CD4-positive, alpha-beta T cell (primary cell): ENCODE data around the gene IFT172. TPM values are rescaled to one million over a fixed set of nuclear protein-coding genes. Genes with fewer than 3 reads are reported as not detected.

Experiments
- ATAC-seq: fragments of 200-7000 bp; cut with Tn5 transposase; one replicate; pipeline ENCODE4 v1.10.0; 2022; ENCODE audit warnings: mild to moderate bottlenecking; ENCODE audit not compliant: poor library complexity
- CTCF ChIA-PET: fragments of 350-600 bp; sonication (Branson Sonifier 250); formaldehyde crosslinking; loops from one replicate; lab custom pipeline; 2021; ENCODE audit warnings: antibody characterized with exemption, inconsistent platforms; lab: Charles Lee
- POLR2A ChIA-PET: fragments of 350-600 bp; sonication (Branson Sonifier 250); formaldehyde crosslinking; loops from one replicate; lab custom pipeline; 2021; ENCODE audit warnings: antibody characterized with exemption, inconsistent platforms; lab: Charles Lee
- DNase-seq, 14 experiments: peaks; one replicate each; pipeline ENCODE4 v3.0.0-alpha.2; 2013 to 2020; ENCODE audit warnings: mixed read lengths in 2 of 14
- H3K27ac ChIP-seq, 2 donors: one replicate each; pipeline versions ENCODE4 v1.5.1 to v1.7.0; 2013; ENCODE audit warnings: low read length in 2 of 2, low read depth in 1 of 2, mild to moderate bottlenecking in 1 of 2
- H3K27me3 ChIP-seq, 2 experiments: 1 replicate in 1 of 2; 2 replicates in 1 of 2; pipeline versions ENCODE4 v1.6.1 to v1.7.0; 2013; ENCODE audit warnings: low read length in 2 of 2, control low read depth in 1 of 2, mild to moderate bottlenecking in 1 of 2, moderate library complexity in 1 of 2; ENCODE audit not compliant: insufficient read depth in 2 of 2, control insufficient read depth in 1 of 2
- H3K36me3 ChIP-seq: one replicate; pipeline ENCODE4 v1.6.1; 2013; ENCODE audit warnings: low read length, control low read depth; ENCODE audit not compliant: insufficient read depth
- H3K4me1 ChIP-seq: one replicate; pipeline ENCODE4 v1.6.1; 2013; ENCODE audit warnings: low read length, control low read depth; ENCODE audit not compliant: insufficient read depth
- H3K4me3 ChIP-seq: one replicate; pipeline ENCODE4 v1.5.1; 2013; ENCODE audit warnings: mild to moderate bottlenecking, low read length, moderate library complexity
- H3K9me3 ChIP-seq, 2 experiments: 1 replicate in 1 of 2; 2 replicates in 1 of 2; pipeline versions ENCODE4 v1.6.1 to v1.7.0; 2013; ENCODE audit warnings: low read length in 2 of 2, mild to moderate bottlenecking in 2 of 2, control low read depth in 1 of 2, moderate library complexity in 1 of 2; ENCODE audit not compliant: control insufficient read depth in 1 of 2, insufficient read depth in 1 of 2
- H3K27ac Mint-ChIP-seq: one replicate; pipeline ENCODE4 v1.8.0; 2020; ENCODE audit warnings: mixed read lengths
- H3K27me3 Mint-ChIP-seq: one replicate; pipeline ENCODE4 v1.8.0; 2021; ENCODE audit warnings: mixed read lengths
- H3K36me3 Mint-ChIP-seq: one replicate; pipeline ENCODE4 v1.8.0; 2021; ENCODE audit warnings: low read depth, mixed read lengths
- H3K4me1 Mint-ChIP-seq: one replicate; pipeline ENCODE4 v1.8.0; 2021; ENCODE audit warnings: low read depth, mixed read lengths
- H3K4me3 Mint-ChIP-seq: one replicate; pipeline ENCODE4 v1.8.0; 2020; ENCODE audit warnings: mild to moderate bottlenecking, mixed read lengths
- H3K9me3 Mint-ChIP-seq: one replicate; pipeline ENCODE4 v1.8.0; 2020; ENCODE audit warnings: mixed read lengths
- CTCF ChIP-seq: fragments of 200-600 bp; IDR thresholded peaks from one replicate; pipeline ENCODE4 v1.8.0; 2022; ENCODE audit warnings: antibody characterized with exemption, mild to moderate bottlenecking
- intact Hi-C, 2 experiments: fragments of 100-400 bp; cut with DNase I in 1 of 2; cut with micrococcal nuclease in 1 of 2; formaldehyde crosslinking; loops; one replicate each; pipeline versions ENCODE4 v1.15.1 to v1.9.0; 2023 to 2025; cut with DNase I, micrococcal nuclease
- total RNA-seq, 174 experiments: library from RNA in 2 of 174; stranded (reverse) in 2 of 174; gene quantifications; one replicate each; pipeline ENCODE4 v1.2.3 and lab custom pipeline; 2021 to 2026

Gene IFT172
- total RNA-seq, 2 experiments from 2014 or later: 13.3 to 14.4 TPM

GRCh38 chr2:27446057-27446456, 43.5 kb downstream of the IFT172 start:
- no peak overlapping the region for H3K4me3 Mint-ChIP-seq
- TF ChIP-seq CTCF: no peak
- Histone ChIP-seq H3K9me3 (no peaks in the 10 kb centered on the region), H3K27me3 (no peaks in the 10 kb centered on the region), H3K4me3 (no peak overlapping the region), H3K4me1 (peaks cover 8% of the 10 kb centered on the region), H3K27ac (no peak overlapping the region), H3K36me3 (peaks cover 14% of the 10 kb centered on the region)
- H3K27ac Mint-ChIP-seq: peak overlapping the region; percentile 39
- intact Hi-C loops: no loop called here
- no peak for DNase-seq
- no peak for ATAC-seq
- H3K9me3 Mint-ChIP-seq: no peaks in the 10 kb centered on the region
- peaks cover 20% of the 10 kb centered on the region for H3K4me1 Mint-ChIP-seq
- ChIA-PET POLR2A (interaction anchor here (0.8 to 2.7 kb wide), 2 partner anchors 17 to 36 kb away, joined by 4 to 11 read pairs; partner anchors contain the start of gene NRBP1), CTCF (interaction anchor here (1.2 kb wide), 1 partner anchor 16 kb away, joined by 3 read pairs; no protein-coding TSS in a partner anchor)
- H3K36me3 Mint-ChIP-seq: peaks cover 60% of the 10 kb centered on the region
- no peaks in the 10 kb centered on the region for H3K27me3 Mint-ChIP-seq

- intact Hi-C loops: no loop called here
These were observed 43.9 kb downstream of the IFT172 start for GRCh38 chr2:27445615-27446014.

GRCh38 chr2:27445155-27445554, 44.4 kb downstream of the IFT172 start:
- peaks cover 20% of the 10 kb centered on the region for H3K4me1 Mint-ChIP-seq
- ATAC-seq (no peak), DNase-seq (no peak)
- peaks cover 67% of the 10 kb centered on the region for H3K36me3 Mint-ChIP-seq
- Histone ChIP-seq H3K4me1 (peaks cover 8% of the 10 kb centered on the region), H3K27me3 (no peaks in the 10 kb centered on the region), H3K36me3 (peaks cover 23% of the 10 kb centered on the region), H3K27ac (no peak overlapping the region), H3K9me3 (no peaks in the 10 kb centered on the region), H3K4me3 (no peak overlapping the region)
- ChIA-PET CTCF (no interaction called here), POLR2A (interaction anchor here (2.7 kb wide), 1 partner anchor 16 kb away, joined by 11 read pairs; the partner anchor contains the start of gene NRBP1)
- intact Hi-C loops: no loop called here
- no peaks in the 10 kb centered on the region for H3K27me3 Mint-ChIP-seq
- TF ChIP-seq CTCF: no peak
- H3K4me3 Mint-ChIP-seq: no peak overlapping the region
- no peaks in the 10 kb centered on the region for H3K9me3 Mint-ChIP-seq
- H3K27ac Mint-ChIP-seq: peak overlapping the region; percentile 39

More at GRCh38 chr2:27445615-27446014, 43.9 kb downstream of the IFT172 start:
- no peak for ATAC-seq
- H3K27me3 Mint-ChIP-seq: no peaks in the 10 kb centered on the region
- ChIA-PET CTCF (interaction anchor here (1.2 kb wide), 1 partner anchor 16 kb away, joined by 3 read pairs; no protein-coding TSS in a partner anchor), POLR2A (interaction anchor here (0.8 to 2.7 kb wide), 2 partner anchors 17 to 36 kb away, joined by 4 to 11 read pairs; partner anchors contain the start of gene NRBP1)
- no peak overlapping the region for H3K27ac ChIP-seq
- TF ChIP-seq CTCF: no peak
- peaks cover 8% of the 10 kb centered on the region for H3K4me1 ChIP-seq
- no peaks in the 10 kb centered on the region for H3K27me3 ChIP-seq
- H3K36me3 Mint-ChIP-seq: peaks cover 63% of the 10 kb centered on the region
- no peak for DNase-seq
- no peak overlapping the region for H3K4me3 Mint-ChIP-seq
- no peak overlapping the region for H3K4me3 ChIP-seq
- peaks cover 19% of the 10 kb centered on the region for H3K36me3 ChIP-seq
- H3K4me1 Mint-ChIP-seq: peaks cover 20% of the 10 kb centered on the region
- peak overlapping the region; percentile 39 for H3K27ac Mint-ChIP-seq
- no peaks in the 10 kb centered on the region for H3K9me3 Mint-ChIP-seq
- H3K9me3 ChIP-seq: no peaks in the 10 kb centered on the region
